ENCODE results near the gene RAF1. TPM values are rescaled to one million over a fixed set of nuclear protein-coding genes. Genes with fewer than 3 reads are reported as not detected.

RAF1 gene
- total RNA-seq = 59.8 and 74.4 TPM in 2 replicates

GRCh38 chr3:12663936-12664908 is at the start of gene RAF1:
TSS of gene RAF1 (minus strand) at chr3:12664117. CDS start at chr3:12618721, 45,396 bp downstream.

GRCh38 chr3:12556690-12557472 is 107.0 kb downstream of the RAF1 start, which contains the start of gene MKRN2:
TSS of gene MKRN2 (plus strand) at chr3:12557087. CDS start at chr3:12557151, 64 bp downstream.

GRCh38 chr3:12545473-12545791 is 118.5 kb downstream of the RAF1 start, which contains the start of gene MKRN2OS:
TSS of gene MKRN2OS (minus strand) at chr3:12545499. CDS start at chr3:12545464, 35 bp downstream.

Other genes starting within 250 kb of the RAF1 start
- 6.2 and 10.8 TPM in 2 replicates for gene TSEN2, start 179.6 kb downstream of the RAF1 start, total RNA-seq
- gene MKRN2OS, start 118.6 kb downstream of the RAF1 start, total RNA-seq = not detected in 2 replicates
- 39.5 and 45.5 TPM in 2 replicates for gene MKRN2, start 107.0 kb downstream of the RAF1 start, total RNA-seq
- not detected in 2 replicates for gene TMEM40, start 95.1 kb upstream of the RAF1 start, total RNA-seq
- gene CAND2, start 132.6 kb upstream of the RAF1 start, total RNA-seq = under 0.01 and 0.49 TPM in 2 replicates
- 675 and 1,004 TPM in 2 replicates for gene RPL32, start 177.4 kb upstream of the RAF1 start, total RNA-seq

Data from cardiac atrium fibroblast (primary cell).